ENCODE results near the gene CSTB.

DNA sequence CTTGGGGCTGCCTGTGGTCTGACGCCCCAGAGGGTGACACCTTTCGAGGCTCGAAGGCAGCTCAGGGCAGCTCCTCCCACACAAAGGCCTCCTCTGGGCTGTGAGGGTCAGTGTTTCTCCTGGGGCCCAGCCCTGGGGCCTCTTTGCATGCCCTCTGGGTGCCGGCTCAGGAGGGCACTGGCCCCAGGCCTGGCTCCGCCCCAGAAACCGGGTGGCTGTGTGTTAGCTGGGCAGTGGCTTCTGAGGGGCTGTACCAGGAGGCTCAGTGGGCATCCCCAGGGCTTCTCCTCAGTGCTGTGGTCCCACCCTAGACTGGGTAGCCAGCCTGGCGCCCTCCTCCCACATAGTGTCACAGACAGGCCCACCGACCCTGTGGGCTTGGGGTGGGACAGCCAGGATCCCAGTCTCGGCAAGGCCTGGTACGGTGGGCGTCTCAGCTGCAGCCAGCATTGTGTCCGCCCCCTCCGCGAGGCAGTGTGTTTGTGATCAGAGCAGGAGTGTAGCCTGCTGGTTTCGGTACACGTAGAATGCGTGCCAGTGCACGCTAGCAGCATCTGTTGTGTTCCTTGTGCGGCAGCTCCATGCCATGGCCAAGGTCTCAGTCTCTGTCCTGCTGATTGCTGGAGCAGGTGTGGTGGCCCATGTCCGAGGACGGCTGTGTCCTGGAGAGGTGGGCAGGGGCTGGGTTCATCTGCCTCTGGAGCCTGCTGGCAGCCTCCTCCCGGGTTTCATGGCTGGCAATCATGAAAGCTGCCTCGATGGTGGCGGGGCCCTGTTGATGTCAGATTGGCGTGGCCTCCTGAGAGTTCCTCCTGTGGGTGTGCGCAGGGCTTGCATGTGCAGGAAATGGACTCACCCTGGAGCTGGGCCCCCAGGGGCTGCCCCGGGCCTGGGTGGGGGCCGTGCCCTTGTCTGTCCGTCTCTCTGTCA is 41.3 kb upstream of the CSTB start:
- TF ChIP-seq, protein P1, sequence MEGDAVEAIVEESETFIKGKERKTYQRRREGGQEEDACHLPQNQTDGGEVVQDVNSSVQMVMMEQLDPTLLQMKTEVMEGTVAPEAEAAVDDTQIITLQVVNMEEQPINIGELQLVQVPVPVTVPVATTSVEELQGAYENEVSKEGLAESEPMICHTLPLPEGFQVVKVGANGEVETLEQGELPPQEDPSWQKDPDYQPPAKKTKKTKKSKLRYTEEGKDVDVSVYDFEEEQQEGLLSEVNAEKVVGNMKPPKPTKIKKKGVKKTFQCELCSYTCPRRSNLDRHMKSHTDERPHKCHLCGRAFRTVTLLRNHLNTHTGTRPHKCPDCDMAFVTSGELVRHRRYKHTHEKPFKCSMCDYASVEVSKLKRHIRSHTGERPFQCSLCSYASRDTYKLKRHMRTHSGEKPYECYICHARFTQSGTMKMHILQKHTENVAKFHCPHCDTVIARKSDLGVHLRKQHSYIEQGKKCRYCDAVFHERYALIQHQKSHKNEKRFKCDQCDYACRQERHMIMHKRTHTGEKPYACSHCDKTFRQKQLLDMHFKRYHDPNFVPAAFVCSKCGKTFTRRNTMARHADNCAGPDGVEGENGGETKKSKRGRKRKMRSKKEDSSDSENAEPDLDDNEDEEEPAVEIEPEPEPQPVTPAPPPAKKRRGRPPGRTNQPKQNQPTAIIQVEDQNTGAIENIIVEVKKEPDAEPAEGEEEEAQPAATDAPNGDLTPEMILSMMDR (IDR thresholded peaks at IDR 0.05), result no peak
- TF ChIP-seq POLR2A (IDR thresholded peaks at IDR 0.05), result no peak

Data from esophagus squamous epithelium (tissue), 4 donors.